GM18520 (cell line): ENCODE results near the gene LARP6.
"Not testable (repeated sequence)": the region's sequence is repeated elsewhere in the genome, so short reads cannot be mapped to it uniquely, and the experiment has no call there.

Source experiments
- ATAC-seq: cut with Tn5 transposase; IDR thresholded peaks from one replicate; pipeline ENCODE4 v1.9.1; 2021; ENCODE audit not compliant: unreplicated experiment

LARP6 gene

GRCh38 chr15:70853973-70854665 lies at the start of gene LARP6:
Gene LARP6 (minus strand): TSS chr15:70854157. CDS start chr15:70854088, 69 bp downstream.
- ATAC-seq: no peak

GRCh38 chr15:70902107-70902506 lies 48.1 kb upstream of the LARP6 start:
- ATAC-seq: no peak

GRCh38 chr15:70892912-70893560 lies 39.1 kb upstream of the LARP6 start:
- ATAC-seq: no peak

- peak; percentile 44 for ATAC-seq
Measured at GRCh38 chr15:70892002-70892911, 38.3 kb upstream of the LARP6 start, which contains the start of the genes LRRC49 and THAP10. Gene LRRC49 (plus strand): TSS chr15:70892826. CDS start chr15:70892895, 69 bp downstream. Gene THAP10 (minus strand): TSS chr15:70892433. CDS start chr15:70892272, 161 bp downstream.

- no peak for ATAC-seq
Measured at GRCh38 chr15:70882361-70882760, 28.4 kb upstream of the LARP6 start.

GRCh38 chr15:70880781-70881180 lies 26.8 kb upstream of the LARP6 start:
- ATAC-seq: no peak

- ATAC-seq: no peak
Measured at GRCh38 chr15:70879401-70879800, 25.4 kb upstream of the LARP6 start.

- ATAC-seq: no peak
Measured at GRCh38 chr15:70876683-70877082, 22.7 kb upstream of the LARP6 start.

GRCh38 chr15:70876011-70876410 lies 22.1 kb upstream of the LARP6 start:
- no peak for ATAC-seq

- no peak for ATAC-seq
Measured at GRCh38 chr15:70875001-70875782, 21.2 kb upstream of the LARP6 start.

- no peak for ATAC-seq
Measured at GRCh38 chr15:70873232-70874054, 19.5 kb upstream of the LARP6 start.

- ATAC-seq: not testable (repeated sequence)
Measured at GRCh38 chr15:70871490-70871889, 17.5 kb upstream of the LARP6 start.

- ATAC-seq: no peak
Measured at GRCh38 chr15:70870051-70870450, 16.1 kb upstream of the LARP6 start.

- ATAC-seq: no peak
Measured at GRCh38 chr15:70869346-70869745, 15.4 kb upstream of the LARP6 start.

- no peak for ATAC-seq
Measured at GRCh38 chr15:70867911-70868467, 14.0 kb upstream of the LARP6 start.

GRCh38 chr15:70866982-70867641 lies 13.2 kb upstream of the LARP6 start:
- ATAC-seq: no peak

GRCh38 chr15:70863450-70864218 lies 9.7 kb upstream of the LARP6 start:
- ATAC-seq: no peak

- ATAC-seq: no peak
Measured at GRCh38 chr15:70859998-70860397, 6.0 kb upstream of the LARP6 start.
